ENCODE results near the gene MS4A5. TPM values are rescaled to one million over a fixed set of nuclear protein-coding genes. Genes with fewer than 3 reads are reported as not detected.

The MS4A5 gene
- polyA plus RNA-seq, 1 donor from 2014 or later, result not detected

- no peaks in the 10 kb centered on the region for H3F3A ChIP-seq (ENCODE audit: insufficient read depth, low read length, poor library complexity, severe bottlenecking)
- H3K27me3 ChIP-seq (ENCODE audit: insufficient read depth, low read depth, low read length), result no peaks in the 10 kb centered on the region
- H3K9ac ChIP-seq (ENCODE audit: low read length), result no peak overlapping the region
- H3K36me3 ChIP-seq (ENCODE audit: insufficient read depth, low read length), result no peaks in the 10 kb centered on the region
- TF ChIP-seq TAF1 (IDR thresholded peaks at IDR 0.05; ENCODE audit: low read depth) (no peak), RAD21 (conservative IDR thresholded peaks at IDR 0.05) (no peak), MXI1 (conservative IDR thresholded peaks at IDR 0.05; ENCODE audit: poor library complexity, severe bottlenecking) (no peak), EZH2 (IDR thresholded peaks at IDR 0.05; ENCODE audit: borderline replicate concordance, insufficient read depth, low read length, poor library complexity, severe bottlenecking) (no peak), POLR2AphosphoS5 (IDR thresholded peaks at IDR 0.05) (no peak), EP300 (conservative IDR thresholded peaks at IDR 0.05; ENCODE audit: poor library complexity, severe bottlenecking) (no peak), SMC3 (conservative IDR thresholded peaks at IDR 0.05; ENCODE audit: poor library complexity) (no peak)
- TF ChIP-seq, protein P1, sequence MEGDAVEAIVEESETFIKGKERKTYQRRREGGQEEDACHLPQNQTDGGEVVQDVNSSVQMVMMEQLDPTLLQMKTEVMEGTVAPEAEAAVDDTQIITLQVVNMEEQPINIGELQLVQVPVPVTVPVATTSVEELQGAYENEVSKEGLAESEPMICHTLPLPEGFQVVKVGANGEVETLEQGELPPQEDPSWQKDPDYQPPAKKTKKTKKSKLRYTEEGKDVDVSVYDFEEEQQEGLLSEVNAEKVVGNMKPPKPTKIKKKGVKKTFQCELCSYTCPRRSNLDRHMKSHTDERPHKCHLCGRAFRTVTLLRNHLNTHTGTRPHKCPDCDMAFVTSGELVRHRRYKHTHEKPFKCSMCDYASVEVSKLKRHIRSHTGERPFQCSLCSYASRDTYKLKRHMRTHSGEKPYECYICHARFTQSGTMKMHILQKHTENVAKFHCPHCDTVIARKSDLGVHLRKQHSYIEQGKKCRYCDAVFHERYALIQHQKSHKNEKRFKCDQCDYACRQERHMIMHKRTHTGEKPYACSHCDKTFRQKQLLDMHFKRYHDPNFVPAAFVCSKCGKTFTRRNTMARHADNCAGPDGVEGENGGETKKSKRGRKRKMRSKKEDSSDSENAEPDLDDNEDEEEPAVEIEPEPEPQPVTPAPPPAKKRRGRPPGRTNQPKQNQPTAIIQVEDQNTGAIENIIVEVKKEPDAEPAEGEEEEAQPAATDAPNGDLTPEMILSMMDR (IDR thresholded peaks at IDR 0.05; ENCODE audit: poor library complexity, severe bottlenecking), result no peak
- TF ChIP-seq, protein P2, sequence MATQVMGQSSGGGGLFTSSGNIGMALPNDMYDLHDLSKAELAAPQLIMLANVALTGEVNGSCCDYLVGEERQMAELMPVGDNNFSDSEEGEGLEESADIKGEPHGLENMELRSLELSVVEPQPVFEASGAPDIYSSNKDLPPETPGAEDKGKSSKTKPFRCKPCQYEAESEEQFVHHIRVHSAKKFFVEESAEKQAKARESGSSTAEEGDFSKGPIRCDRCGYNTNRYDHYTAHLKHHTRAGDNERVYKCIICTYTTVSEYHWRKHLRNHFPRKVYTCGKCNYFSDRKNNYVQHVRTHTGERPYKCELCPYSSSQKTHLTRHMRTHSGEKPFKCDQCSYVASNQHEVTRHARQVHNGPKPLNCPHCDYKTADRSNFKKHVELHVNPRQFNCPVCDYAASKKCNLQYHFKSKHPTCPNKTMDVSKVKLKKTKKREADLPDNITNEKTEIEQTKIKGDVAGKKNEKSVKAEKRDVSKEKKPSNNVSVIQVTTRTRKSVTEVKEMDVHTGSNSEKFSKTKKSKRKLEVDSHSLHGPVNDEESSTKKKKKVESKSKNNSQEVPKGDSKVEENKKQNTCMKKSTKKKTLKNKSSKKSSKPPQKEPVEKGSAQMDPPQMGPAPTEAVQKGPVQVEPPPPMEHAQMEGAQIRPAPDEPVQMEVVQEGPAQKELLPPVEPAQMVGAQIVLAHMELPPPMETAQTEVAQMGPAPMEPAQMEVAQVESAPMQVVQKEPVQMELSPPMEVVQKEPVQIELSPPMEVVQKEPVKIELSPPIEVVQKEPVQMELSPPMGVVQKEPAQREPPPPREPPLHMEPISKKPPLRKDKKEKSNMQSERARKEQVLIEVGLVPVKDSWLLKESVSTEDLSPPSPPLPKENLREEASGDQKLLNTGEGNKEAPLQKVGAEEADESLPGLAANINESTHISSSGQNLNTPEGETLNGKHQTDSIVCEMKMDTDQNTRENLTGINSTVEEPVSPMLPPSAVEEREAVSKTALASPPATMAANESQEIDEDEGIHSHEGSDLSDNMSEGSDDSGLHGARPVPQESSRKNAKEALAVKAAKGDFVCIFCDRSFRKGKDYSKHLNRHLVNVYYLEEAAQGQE (IDR thresholded peaks at IDR 0.05; ENCODE audit: borderline replicate concordance), result no peak
- H3K4me3 ChIP-seq (ENCODE audit: low read length), result no peak overlapping the region
- H3K79me2 ChIP-seq (replicated peaks; ENCODE audit: insufficient read depth, low read length), result no peaks in the 10 kb centered on the region
- no peak overlapping the region for H3K27ac ChIP-seq (ENCODE audit: low read length)
- H3K9me2 ChIP-seq (ENCODE audit: insufficient read depth, low read length), result no peaks in the 10 kb centered on the region
- no peaks in the 10 kb centered on the region for H4K20me1 ChIP-seq (ENCODE audit: insufficient read depth)
- no peak overlapping the region for H3K4me2 ChIP-seq (ENCODE audit: low read length)
- no peaks in the 10 kb centered on the region for H3K9me3 ChIP-seq (ENCODE audit: low read length)
- H2AFZ ChIP-seq (ENCODE audit: low read depth, low read length), result no peak overlapping the region
Measured at GRCh38 chr11:60468829-60469228, 39.5 kb downstream of the MS4A5 start.

- H4K20me1 ChIP-seq (ENCODE audit: insufficient read depth), result no peaks in the 10 kb centered on the region
- H3K36me3 ChIP-seq (ENCODE audit: insufficient read depth, low read length), result no peaks in the 10 kb centered on the region
- no peaks in the 10 kb centered on the region for H3K27me3 ChIP-seq (ENCODE audit: insufficient read depth, low read depth, low read length)
- no peak overlapping the region for H3K27ac ChIP-seq (ENCODE audit: low read length)
- no peak overlapping the region for H3K9ac ChIP-seq (ENCODE audit: low read length)
- H3K9me3 ChIP-seq (ENCODE audit: low read length), result no peaks in the 10 kb centered on the region
- H3K79me2 ChIP-seq (replicated peaks; ENCODE audit: insufficient read depth, low read length), result no peaks in the 10 kb centered on the region
- H3F3A ChIP-seq (ENCODE audit: insufficient read depth, low read length, poor library complexity, severe bottlenecking), result no peaks in the 10 kb centered on the region
- H2AFZ ChIP-seq (ENCODE audit: low read depth, low read length), result no peak overlapping the region
- TF ChIP-seq, protein P1 (IDR thresholded peaks at IDR 0.05; ENCODE audit: poor library complexity, severe bottlenecking), result no peak
- TF ChIP-seq RAD21 (conservative IDR thresholded peaks at IDR 0.05) (no peak), MXI1 (conservative IDR thresholded peaks at IDR 0.05; ENCODE audit: poor library complexity, severe bottlenecking) (no peak), TAF1 (IDR thresholded peaks at IDR 0.05; ENCODE audit: low read depth) (no peak), EZH2 (IDR thresholded peaks at IDR 0.05; ENCODE audit: borderline replicate concordance, insufficient read depth, low read length, poor library complexity, severe bottlenecking) (no peak), POLR2AphosphoS5 (IDR thresholded peaks at IDR 0.05) (no peak), SMC3 (conservative IDR thresholded peaks at IDR 0.05; ENCODE audit: poor library complexity) (no peak), EP300 (conservative IDR thresholded peaks at IDR 0.05; ENCODE audit: poor library complexity, severe bottlenecking) (no peak)
- TF ChIP-seq, protein P2 (IDR thresholded peaks at IDR 0.05; ENCODE audit: borderline replicate concordance), result no peak
- no peak overlapping the region for H3K4me2 ChIP-seq (ENCODE audit: low read length)
- H3K9me2 ChIP-seq (ENCODE audit: insufficient read depth, low read length), result no peaks in the 10 kb centered on the region
- no peak overlapping the region for H3K4me3 ChIP-seq (ENCODE audit: low read length)
Measured at GRCh38 chr11:60469723-60470122, 40.4 kb downstream of the MS4A5 start.
